SK-N-SH treated with all-trans-retinoic acid at 6 μM for 48 hours (cell line): ENCODE measurements around the gene UBA6.
"Not testable (repeated sequence)": the region's sequence is repeated elsewhere in the genome, so short reads cannot be mapped to it uniquely, and the experiment has no call there.

Experiments used
- ATAC-seq: fragments of 200-7000 bp; cut with Tn5 transposase; 3 replicates; pipeline ENCODE4 v1.9.1; 2020; ENCODE audit warnings: mild to moderate bottlenecking, moderate library complexity
- ARNTL ChIP-seq: fragments of 450-650 bp; formaldehyde crosslinking; IDR thresholded peaks from 2 replicates; pipeline ENCODE4 v1.5.0; 2020; ENCODE audit warnings: low read depth, mild to moderate bottlenecking, moderate library complexity, borderline replicate concordance
- BACH2 ChIP-seq: fragments of 250-450 bp; sonication (Bioruptor Pico); IDR thresholded peaks from 2 replicates; pipeline ENCODE4 v1.9.0; 2021; ENCODE audit warnings: mild to moderate bottlenecking, borderline replicate concordance
- CSDC2 ChIP-seq: fragments of 250-450 bp; sonication (Bioruptor Pico); IDR thresholded peaks from 2 replicates; pipeline ENCODE4 v1.5.0; 2020; ENCODE audit warnings: mild to moderate bottlenecking, moderate library complexity
- ESRRG ChIP-seq: fragments of 250-450 bp; sonication (Bioruptor Pico); IDR thresholded peaks from 2 replicates; pipeline ENCODE4 v1.6.1; 2021; ENCODE audit warnings: mild to moderate bottlenecking
- GLIS3 ChIP-seq: fragments of 250-450 bp; sonication (Bioruptor Pico); IDR thresholded peaks from 2 replicates; pipeline ENCODE4 v1.5.0; 2020; ENCODE audit warnings: mild to moderate bottlenecking, moderate library complexity
- ISL1 ChIP-seq: fragments of 250-450 bp; sonication (Bioruptor Pico); IDR thresholded peaks from 2 replicates; pipeline ENCODE4 v2.1.2; 2022; ENCODE audit warnings: mild to moderate bottlenecking, moderate library complexity
- OSR1 ChIP-seq: fragments of 250-450 bp; sonication (Bioruptor Pico); IDR thresholded peaks from 2 replicates; pipeline ENCODE4 v1.8.0; 2022; ENCODE audit warnings: moderate library complexity, mild to moderate bottlenecking, inconsistent platforms
- RARB ChIP-seq: fragments of 250-450 bp; sonication (Bioruptor Pico); IDR thresholded peaks from 2 replicates; pipeline ENCODE4 v1.8.0; 2021; ENCODE audit warnings: mild to moderate bottlenecking, moderate library complexity
- TOX ChIP-seq: fragments of 250-450 bp; sonication (Bioruptor Pico); IDR thresholded peaks from 2 replicates; pipeline ENCODE4 v1.8.0; 2021; ENCODE audit warnings: mild to moderate bottlenecking, moderate library complexity, borderline replicate concordance
- ZC3H10 ChIP-seq: fragments of 250-450 bp; sonication (Bioruptor Pico); IDR thresholded peaks from 2 replicates; pipeline ENCODE4 v1.5.1; 2021; ENCODE audit warnings: mild to moderate bottlenecking, moderate library complexity
- ZFP3 ChIP-seq: fragments of 250-450 bp; sonication (Bioruptor Pico); IDR thresholded peaks from 2 replicates; pipeline ENCODE4 v1.5.0; 2020; ENCODE audit warnings: mild to moderate bottlenecking, moderate library complexity
- ZFP30 ChIP-seq: fragments of 450-650 bp; formaldehyde crosslinking; IDR thresholded peaks from 2 replicates; pipeline ENCODE4 v1.5.0; 2022; ENCODE audit warnings: mild to moderate bottlenecking, moderate library complexity
- ZNF565 ChIP-seq: fragments of 450-650 bp; formaldehyde crosslinking; conservative IDR thresholded peaks from 2 replicates; pipeline ENCODE4 v1.5.0; 2020; ENCODE audit warnings: low read depth, mild to moderate bottlenecking, moderate library complexity
- ZNF70 ChIP-seq: fragments of 450-650 bp; formaldehyde crosslinking; IDR thresholded peaks from 2 replicates; pipeline ENCODE4 v1.5.0; 2020; ENCODE audit warnings: mild to moderate bottlenecking, moderate library complexity
- ZNF8 ChIP-seq: fragments of 450-650 bp; formaldehyde crosslinking; IDR thresholded peaks from 2 replicates; pipeline ENCODE4 v1.5.0; 2020; ENCODE audit warnings: mild to moderate bottlenecking, moderate library complexity
- TF ChIP-seq, protein P1 (sequence below): fragments of 250-450 bp; sonication (Bioruptor Pico); IDR thresholded peaks from 2 replicates; pipeline ENCODE4 v1.5.1; 2020; ENCODE audit warnings: low read depth, mild to moderate bottlenecking, moderate library complexity
- TF ChIP-seq, protein P2 (sequence below): fragments of 250-450 bp; sonication (Bioruptor Pico); IDR thresholded peaks from 2 replicates; pipeline ENCODE4 v1.8.0; 2020; ENCODE audit warnings: mild to moderate bottlenecking, moderate library complexity, borderline replicate concordance
- TF ChIP-seq, protein P3 (sequence below): fragments of 250-450 bp; sonication (Bioruptor Pico); IDR thresholded peaks from 2 replicates; pipeline ENCODE4 v1.5.1; 2021; ENCODE audit warnings: mild to moderate bottlenecking, moderate library complexity
- TF ChIP-seq, protein P4 (sequence below): fragments of 250-450 bp; sonication (Bioruptor Pico); IDR thresholded peaks from 2 replicates; pipeline ENCODE4 v1.8.0; 2021; ENCODE audit warnings: low read depth, mild to moderate bottlenecking, moderate library complexity, borderline replicate concordance
- TF ChIP-seq, protein P5 (sequence below): fragments of 250-450 bp; sonication (Bioruptor Pico); IDR thresholded peaks from 2 replicates; pipeline ENCODE4 v1.5.0; 2020; ENCODE audit warnings: mild to moderate bottlenecking, moderate library complexity

Gene UBA6

DNA sequence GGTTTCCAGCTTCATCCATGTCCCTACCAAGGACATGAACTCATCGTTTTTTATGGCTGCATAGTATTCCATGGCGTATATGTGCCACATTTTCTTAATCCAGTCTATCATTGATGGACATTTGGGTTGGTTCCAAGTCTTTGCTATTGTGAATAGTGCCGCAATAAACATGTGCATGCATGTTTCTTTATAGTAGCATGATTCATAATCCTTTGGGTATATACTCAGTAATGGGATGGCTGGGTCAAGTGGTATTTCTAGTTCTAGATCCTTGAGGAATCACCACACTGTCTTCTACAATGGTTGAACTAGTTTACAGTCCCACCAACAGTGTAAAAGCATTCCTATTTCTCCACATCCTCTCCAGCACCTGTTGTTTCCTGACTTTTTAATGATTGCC is 29.6 kb upstream of the UBA6 start:
- ATAC-seq = not testable (repeated sequence)
- 0 out of 2 replicates have a peak, but pooled peaks have one; percentile 11 for TF ChIP-seq ZNF8 (CRISPR knock-in tag)

DNA sequence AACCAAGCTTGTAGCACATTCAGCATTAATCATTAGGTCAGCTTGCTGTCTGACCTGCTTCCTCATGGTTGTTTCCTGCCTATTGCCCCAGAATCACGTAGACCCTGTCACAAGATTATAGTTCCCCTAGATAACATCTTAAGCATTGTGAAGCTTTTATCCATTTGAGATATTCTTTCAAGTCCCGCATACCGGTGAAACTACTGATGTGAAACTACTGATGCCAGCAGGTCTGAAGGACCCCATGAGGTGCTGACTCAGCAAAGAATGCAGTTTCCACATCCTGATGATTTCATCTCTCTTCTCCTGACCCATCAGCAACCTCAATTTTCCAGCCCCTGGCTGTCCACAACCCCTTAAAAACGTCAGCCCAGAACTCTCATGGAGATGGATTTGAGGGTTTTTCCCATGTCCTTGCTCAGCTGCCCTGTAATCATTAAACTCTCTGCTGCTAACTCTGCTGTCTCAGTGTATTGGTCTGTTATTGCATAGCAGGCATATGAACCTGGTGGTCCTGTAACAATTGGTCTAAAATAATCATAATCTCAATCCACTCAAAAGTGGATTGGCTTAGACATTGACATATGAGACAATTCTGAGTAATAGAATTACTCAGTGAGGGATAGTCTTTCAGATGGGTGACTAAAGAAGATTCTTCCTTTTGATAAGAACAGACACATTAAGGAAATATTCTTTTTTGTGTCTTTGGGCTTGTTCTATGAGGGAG is 26.3 kb upstream of the UBA6 start:
- ATAC-seq = peak; percentile 70
- TF ChIP-seq, protein P1, sequence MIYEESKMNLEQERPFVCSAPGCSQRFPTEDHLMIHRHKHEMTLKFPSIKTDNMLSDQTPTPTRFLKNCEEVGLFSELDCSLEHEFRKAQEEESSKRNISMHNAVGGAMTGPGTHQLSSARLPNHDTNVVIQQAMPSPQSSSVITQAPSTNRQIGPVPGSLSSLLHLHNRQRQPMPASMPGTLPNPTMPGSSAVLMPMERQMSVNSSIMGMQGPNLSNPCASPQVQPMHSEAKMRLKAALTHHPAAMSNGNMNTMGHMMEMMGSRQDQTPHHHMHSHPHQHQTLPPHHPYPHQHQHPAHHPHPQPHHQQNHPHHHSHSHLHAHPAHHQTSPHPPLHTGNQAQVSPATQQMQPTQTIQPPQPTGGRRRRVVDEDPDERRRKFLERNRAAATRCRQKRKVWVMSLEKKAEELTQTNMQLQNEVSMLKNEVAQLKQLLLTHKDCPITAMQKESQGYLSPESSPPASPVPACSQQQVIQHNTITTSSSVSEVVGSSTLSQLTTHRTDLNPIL (CRISPR knock-in tag) = no peak
- TF ChIP-seq, protein P2, sequence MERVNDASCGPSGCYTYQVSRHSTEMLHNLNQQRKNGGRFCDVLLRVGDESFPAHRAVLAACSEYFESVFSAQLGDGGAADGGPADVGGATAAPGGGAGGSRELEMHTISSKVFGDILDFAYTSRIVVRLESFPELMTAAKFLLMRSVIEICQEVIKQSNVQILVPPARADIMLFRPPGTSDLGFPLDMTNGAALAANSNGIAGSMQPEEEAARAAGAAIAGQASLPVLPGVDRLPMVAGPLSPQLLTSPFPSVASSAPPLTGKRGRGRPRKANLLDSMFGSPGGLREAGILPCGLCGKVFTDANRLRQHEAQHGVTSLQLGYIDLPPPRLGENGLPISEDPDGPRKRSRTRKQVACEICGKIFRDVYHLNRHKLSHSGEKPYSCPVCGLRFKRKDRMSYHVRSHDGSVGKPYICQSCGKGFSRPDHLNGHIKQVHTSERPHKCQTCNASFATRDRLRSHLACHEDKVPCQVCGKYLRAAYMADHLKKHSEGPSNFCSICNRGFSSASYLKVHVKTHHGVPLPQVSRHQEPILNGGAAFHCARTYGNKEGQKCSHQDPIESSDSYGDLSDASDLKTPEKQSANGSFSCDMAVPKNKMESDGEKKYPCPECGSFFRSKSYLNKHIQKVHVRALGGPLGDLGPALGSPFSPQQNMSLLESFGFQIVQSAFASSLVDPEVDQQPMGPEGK = no peak
- no peak for TF ChIP-seq GLIS3 (CRISPR knock-in tag)
- TF ChIP-seq, protein P3, sequence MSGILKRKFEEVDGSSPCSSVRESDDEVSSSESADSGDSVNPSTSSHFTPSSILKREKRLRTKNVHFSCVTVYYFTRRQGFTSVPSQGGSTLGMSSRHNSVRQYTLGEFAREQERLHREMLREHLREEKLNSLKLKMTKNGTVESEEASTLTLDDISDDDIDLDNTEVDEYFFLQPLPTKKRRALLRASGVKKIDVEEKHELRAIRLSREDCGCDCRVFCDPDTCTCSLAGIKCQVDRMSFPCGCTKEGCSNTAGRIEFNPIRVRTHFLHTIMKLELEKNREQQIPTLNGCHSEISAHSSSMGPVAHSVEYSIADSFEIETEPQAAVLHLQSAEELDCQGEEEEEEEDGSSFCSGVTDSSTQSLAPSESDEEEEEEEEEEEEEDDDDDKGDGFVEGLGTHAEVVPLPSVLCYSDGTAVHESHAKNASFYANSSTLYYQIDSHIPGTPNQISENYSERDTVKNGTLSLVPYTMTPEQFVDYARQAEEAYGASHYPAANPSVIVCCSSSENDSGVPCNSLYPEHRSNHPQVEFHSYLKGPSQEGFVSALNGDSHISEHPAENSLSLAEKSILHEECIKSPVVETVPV (CRISPR knock-in tag) = no peak
- TF ChIP-seq BACH2 (CRISPR knock-in tag) = no peak
- no peak for TF ChIP-seq ZFP3 (CRISPR knock-in tag)
- no peak for TF ChIP-seq ZNF565 (CRISPR knock-in tag)
- no peak for TF ChIP-seq ISL1 (CRISPR knock-in tag)
- TF ChIP-seq RARB (CRISPR knock-in tag) = no peak
- TF ChIP-seq, protein P4, sequence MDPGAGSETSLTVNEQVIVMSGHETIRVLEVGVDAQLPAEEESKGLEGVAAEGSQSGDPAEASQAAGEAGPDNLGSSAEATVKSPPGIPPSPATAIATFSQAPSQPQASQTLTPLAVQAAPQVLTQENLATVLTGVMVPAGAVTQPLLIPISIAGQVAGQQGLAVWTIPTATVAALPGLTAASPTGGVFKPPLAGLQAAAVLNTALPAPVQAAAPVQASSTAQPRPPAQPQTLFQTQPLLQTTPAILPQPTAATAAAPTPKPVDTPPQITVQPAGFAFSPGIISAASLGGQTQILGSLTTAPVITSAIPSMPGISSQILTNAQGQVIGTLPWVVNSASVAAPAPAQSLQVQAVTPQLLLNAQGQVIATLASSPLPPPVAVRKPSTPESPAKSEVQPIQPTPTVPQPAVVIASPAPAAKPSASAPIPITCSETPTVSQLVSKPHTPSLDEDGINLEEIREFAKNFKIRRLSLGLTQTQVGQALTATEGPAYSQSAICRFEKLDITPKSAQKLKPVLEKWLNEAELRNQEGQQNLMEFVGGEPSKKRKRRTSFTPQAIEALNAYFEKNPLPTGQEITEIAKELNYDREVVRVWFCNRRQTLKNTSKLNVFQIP (CRISPR knock-in tag) = no peak
- TF ChIP-seq, protein P5, sequence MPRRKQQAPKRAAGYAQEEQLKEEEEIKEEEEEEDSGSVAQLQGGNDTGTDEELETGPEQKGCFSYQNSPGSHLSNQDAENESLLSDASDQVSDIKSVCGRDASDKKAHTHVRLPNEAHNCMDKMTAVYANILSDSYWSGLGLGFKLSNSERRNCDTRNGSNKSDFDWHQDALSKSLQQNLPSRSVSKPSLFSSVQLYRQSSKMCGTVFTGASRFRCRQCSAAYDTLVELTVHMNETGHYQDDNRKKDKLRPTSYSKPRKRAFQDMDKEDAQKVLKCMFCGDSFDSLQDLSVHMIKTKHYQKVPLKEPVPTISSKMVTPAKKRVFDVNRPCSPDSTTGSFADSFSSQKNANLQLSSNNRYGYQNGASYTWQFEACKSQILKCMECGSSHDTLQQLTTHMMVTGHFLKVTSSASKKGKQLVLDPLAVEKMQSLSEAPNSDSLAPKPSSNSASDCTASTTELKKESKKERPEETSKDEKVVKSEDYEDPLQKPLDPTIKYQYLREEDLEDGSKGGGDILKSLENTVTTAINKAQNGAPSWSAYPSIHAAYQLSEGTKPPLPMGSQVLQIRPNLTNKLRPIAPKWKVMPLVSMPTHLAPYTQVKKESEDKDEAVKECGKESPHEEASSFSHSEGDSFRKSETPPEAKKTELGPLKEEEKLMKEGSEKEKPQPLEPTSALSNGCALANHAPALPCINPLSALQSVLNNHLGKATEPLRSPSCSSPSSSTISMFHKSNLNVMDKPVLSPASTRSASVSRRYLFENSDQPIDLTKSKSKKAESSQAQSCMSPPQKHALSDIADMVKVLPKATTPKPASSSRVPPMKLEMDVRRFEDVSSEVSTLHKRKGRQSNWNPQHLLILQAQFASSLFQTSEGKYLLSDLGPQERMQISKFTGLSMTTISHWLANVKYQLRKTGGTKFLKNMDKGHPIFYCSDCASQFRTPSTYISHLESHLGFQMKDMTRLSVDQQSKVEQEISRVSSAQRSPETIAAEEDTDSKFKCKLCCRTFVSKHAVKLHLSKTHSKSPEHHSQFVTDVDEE (CRISPR knock-in tag) = no peak
- no peak for TF ChIP-seq ARNTL (CRISPR knock-in tag)
- no peak for TF ChIP-seq ESRRG (CRISPR knock-in tag)
- TF ChIP-seq CSDC2 (CRISPR knock-in tag) = no peak
- TF ChIP-seq ZFP30 = no peak
- no peak for TF ChIP-seq ZC3H10
- no peak for TF ChIP-seq ZNF70 (CRISPR knock-in tag)

DNA sequence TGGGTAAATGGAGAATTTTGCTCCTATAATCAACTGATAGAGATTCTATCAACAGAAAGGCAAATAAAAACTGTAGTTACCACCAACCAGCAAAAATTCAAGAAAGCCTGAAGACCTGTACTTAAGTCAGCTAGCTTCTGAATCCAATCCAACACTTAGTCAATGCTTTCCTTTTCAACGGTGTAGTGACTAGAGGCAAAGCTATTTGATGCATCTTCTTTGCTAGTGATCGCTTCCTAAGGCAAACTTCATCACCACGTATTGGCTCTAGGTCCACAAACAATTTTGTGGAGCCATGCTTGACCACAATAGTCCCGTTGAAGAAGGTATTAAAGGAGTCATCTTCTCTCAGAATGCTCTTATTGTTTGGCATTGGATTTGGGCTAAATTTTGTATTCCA is 25.0 kb upstream of the UBA6 start:
- no peak for ATAC-seq
- TF ChIP-seq ZNF565 (CRISPR knock-in tag) = no peak
- TF ChIP-seq, protein P2 = no peak
- no peak for TF ChIP-seq OSR1 (CRISPR knock-in tag)
- TF ChIP-seq, protein P1 (CRISPR knock-in tag) = no peak
- no peak for TF ChIP-seq CSDC2 (CRISPR knock-in tag)
- TF ChIP-seq RARB (CRISPR knock-in tag) = no peak
- TF ChIP-seq, protein P4 (CRISPR knock-in tag) = no peak
- TF ChIP-seq BACH2 (CRISPR knock-in tag) = no peak
- TF ChIP-seq, protein P3 (CRISPR knock-in tag) = no peak
- no peak for TF ChIP-seq TOX
- no peak for TF ChIP-seq ZNF70 (CRISPR knock-in tag)
- TF ChIP-seq ISL1 (CRISPR knock-in tag) = no peak
- no peak for TF ChIP-seq GLIS3 (CRISPR knock-in tag)
- TF ChIP-seq ZFP3 (CRISPR knock-in tag) = no peak
